Karpas-422 (cell line): Measurements from ENCODE around the gene C14orf132. TPM values are rescaled to one million over a fixed set of nuclear protein-coding genes. Genes with fewer than 3 reads are reported as not detected.
A peak's percentile ranks its signal among the peaks of the same experiment; 100 is the strongest.

Experiments used
- DNase-seq: peaks from one replicate; pipeline ENCODE4 v3.0.0-alpha.2; 2015
- H2AFZ ChIP-seq: fragments of 200-600 bp; sonication (generic); 2 replicates; pipeline ENCODE4 v1.6.1; 2014; ENCODE audit warnings: antibody characterized with exemption, low read length, mixed read lengths
- H3K27ac ChIP-seq: fragments of 200-600 bp; sonication (generic); 2 replicates; pipeline ENCODE4 v1.5.1; 2014; ENCODE audit warnings: mild to moderate bottlenecking, low read length, moderate library complexity
- H3K27me3 ChIP-seq: fragments of 200-600 bp; sonication (generic); 2 replicates; pipeline ENCODE4 v1.6.1; 2014; ENCODE audit warnings: low read length, mixed read lengths
- H3K36me3 ChIP-seq: fragments of 200-600 bp; sonication (generic); 2 replicates; pipeline ENCODE4 v1.6.1; 2014; ENCODE audit warnings: low read length, mixed read lengths; ENCODE audit not compliant: insufficient read depth
- H3K4me1 ChIP-seq: fragments of 200-600 bp; sonication (generic); 2 replicates; pipeline ENCODE4 v1.6.1; 2014; ENCODE audit warnings: mild to moderate bottlenecking, low read length, mixed read lengths
- H3K4me2 ChIP-seq: fragments of 200-600 bp; sonication (generic); 2 replicates; pipeline ENCODE4 v1.6.1; 2014; ENCODE audit warnings: low read length, low read depth, mild to moderate bottlenecking; ENCODE audit not compliant: poor library complexity, severe bottlenecking
- H3K4me3 ChIP-seq: fragments of 200-600 bp; sonication (generic); 2 replicates; pipeline ENCODE4 v1.5.1; 2014; ENCODE audit warnings: mild to moderate bottlenecking, antibody characterized with exemption, low read length, mixed read lengths
- H3K79me2 ChIP-seq: fragments of 200-600 bp; sonication (generic); 2 replicates; pipeline ENCODE4 v1.6.1; 2014; ENCODE audit warnings: mild to moderate bottlenecking, low read length, mixed read lengths
- H3K9ac ChIP-seq: fragments of 200-600 bp; sonication (generic); 2 replicates; pipeline ENCODE4 v1.6.0; 2014; ENCODE audit warnings: low read length
- H3K9me2 ChIP-seq: fragments of 200-600 bp; sonication (generic), shearing (Covaris generic); replicated peaks from 2 replicates; pipeline ENCODE4 v1.6.0; 2014; ENCODE audit warnings: mild to moderate bottlenecking, low read length, moderate library complexity; ENCODE audit not compliant: insufficient read depth
- H3K9me3 ChIP-seq: fragments of 300-700, 200-600 bp; sonication (generic); 2 replicates; pipeline ENCODE4 v1.6.1; 2014; ENCODE audit warnings: low read length, mixed read lengths
- H4K20me1 ChIP-seq: fragments of 200-600 bp; sonication (generic); 2 replicates; pipeline ENCODE4 v1.6.1; 2014; ENCODE audit warnings: mild to moderate bottlenecking, antibody characterized with exemption, low read length, low read depth; ENCODE audit not compliant: insufficient read depth
- total RNA-seq: library from RNA; depleted of rRNA; stranded (reverse); fragments of >200 nt; shearing (Covaris generic); gene quantifications from 2 replicates; pipeline ENCODE4 v1.2.3, GENCODE V29; 2014; ENCODE audit warnings: low replicate concordance

C14orf132 gene
- total RNA-seq, 1 experiment from 2014 or later: 0.07 TPM

- Histone ChIP-seq H3K9me2 (no peaks in the 10 kb centered on the region), H3K27me3 (no peaks in the 10 kb centered on the region), H3K9ac (no peak overlapping the region), H3K4me1 (peaks cover 50% of the 10 kb centered on the region), H2AFZ (no peak overlapping the region), H3K4me3 (no peak overlapping the region), H3K4me2 (peak overlapping the region; percentile 15), H3K79me2 (no peaks in the 10 kb centered on the region), H3K9me3 (no peaks in the 10 kb centered on the region), H3K27ac (no peak overlapping the region), H4K20me1 (no peaks in the 10 kb centered on the region), H3K36me3 (no peaks in the 10 kb centered on the region)
- no peak for DNase-seq
These were observed 7.9 kb downstream of the C14orf132 start for GRCh38 chr14:96047101-96047500.

- no peaks in the 10 kb centered on the region for H4K20me1 ChIP-seq
- no peak overlapping the region for H3K4me3 ChIP-seq
- H3K36me3 ChIP-seq: no peaks in the 10 kb centered on the region
- DNase-seq: no peak
- H3K9me3 ChIP-seq: no peaks in the 10 kb centered on the region
- no peaks in the 10 kb centered on the region for H3K27me3 ChIP-seq
- no peaks in the 10 kb centered on the region for H3K79me2 ChIP-seq
- H3K4me1 ChIP-seq: peaks cover 56% of the 10 kb centered on the region
- no peak overlapping the region for H3K27ac ChIP-seq
- H3K9me2 ChIP-seq: no peaks in the 10 kb centered on the region
- no peak overlapping the region for H3K9ac ChIP-seq
- no peak overlapping the region for H2AFZ ChIP-seq
- H3K4me2 ChIP-seq: no peak overlapping the region
These were observed 10.8 kb downstream of the C14orf132 start for GRCh38 chr14:96049932-96050331.

- Histone ChIP-seq H3K9ac (no peak overlapping the region), H3K27ac (no peak overlapping the region)
These were observed 11.3 kb downstream of the C14orf132 start for GRCh38 chr14:96050482-96050881.

GRCh38 chr14:96051231-96051630 is 12.1 kb downstream of the C14orf132 start:
- DNase-seq: no peak
- Histone ChIP-seq H3K79me2 (no peaks in the 10 kb centered on the region), H3K4me2 (no peak overlapping the region), H3K27ac (no peak overlapping the region), H3K36me3 (no peaks in the 10 kb centered on the region), H3K9me3 (no peaks in the 10 kb centered on the region), H3K9me2 (no peaks in the 10 kb centered on the region), H3K27me3 (no peaks in the 10 kb centered on the region), H3K4me3 (no peak overlapping the region), H4K20me1 (no peaks in the 10 kb centered on the region), H3K4me1 (peaks cover 62% of the 10 kb centered on the region), H3K9ac (no peak overlapping the region), H2AFZ (no peak overlapping the region)

More at GRCh38 chr14:96050482-96050881, 11.3 kb downstream of the C14orf132 start:
- H3K79me2 ChIP-seq: no peaks in the 10 kb centered on the region
- H3K4me2 ChIP-seq: no peak overlapping the region
- no peaks in the 10 kb centered on the region for H3K36me3 ChIP-seq
- no peaks in the 10 kb centered on the region for H3K9me3 ChIP-seq
- no peaks in the 10 kb centered on the region for H4K20me1 ChIP-seq
- H3K4me3 ChIP-seq: no peak overlapping the region
- no peaks in the 10 kb centered on the region for H3K9me2 ChIP-seq
- no peak overlapping the region for H2AFZ ChIP-seq
- DNase-seq: no peak
- no peaks in the 10 kb centered on the region for H3K27me3 ChIP-seq
- H3K4me1 ChIP-seq: peaks cover 61% of the 10 kb centered on the region

GRCh38 chr14:96051642-96052540 is 12.7 kb downstream of the C14orf132 start:
- peak; percentile 94 for DNase-seq

GRCh38 chr14:96052541-96053247 is 13.5 kb downstream of the C14orf132 start:
- H3K4me1 ChIP-seq: peaks cover 62% of the 10 kb centered on the region
- no peaks in the 10 kb centered on the region for H3K27me3 ChIP-seq
- H3K4me2 ChIP-seq: no peak overlapping the region
- no peaks in the 10 kb centered on the region for H4K20me1 ChIP-seq
- no peaks in the 10 kb centered on the region for H3K36me3 ChIP-seq
- no peaks in the 10 kb centered on the region for H3K9me2 ChIP-seq
- no peak overlapping the region for H3K27ac ChIP-seq
- H3K9me3 ChIP-seq: no peaks in the 10 kb centered on the region
- no peak overlapping the region for H3K9ac ChIP-seq
- H3K4me3 ChIP-seq: no peak overlapping the region
- no peaks in the 10 kb centered on the region for H3K79me2 ChIP-seq
- no peak for DNase-seq
- H2AFZ ChIP-seq: no peak overlapping the region

More at GRCh38 chr14:96051642-96052540, 12.7 kb downstream of the C14orf132 start:
- Histone ChIP-seq H2AFZ (no peak overlapping the region), H3K27me3 (no peaks in the 10 kb centered on the region), H3K9ac (no peak overlapping the region), H3K36me3 (no peaks in the 10 kb centered on the region), H3K9me2 (no peaks in the 10 kb centered on the region), H3K4me1 (peaks cover 62% of the 10 kb centered on the region), H3K9me3 (no peaks in the 10 kb centered on the region), H3K27ac (no peak overlapping the region), H3K79me2 (no peaks in the 10 kb centered on the region), H3K4me2 (no peak overlapping the region), H4K20me1 (no peaks in the 10 kb centered on the region), H3K4me3 (no peak overlapping the region)

- H3K4me1 ChIP-seq: peaks cover 67% of the 10 kb centered on the region
- H3K27ac ChIP-seq: no peak overlapping the region
- H3K4me3 ChIP-seq: no peak overlapping the region
- no peaks in the 10 kb centered on the region for H3K79me2 ChIP-seq
- H3K9me2 ChIP-seq: no peaks in the 10 kb centered on the region
- H3K36me3 ChIP-seq: no peaks in the 10 kb centered on the region
- DNase-seq: no peak
- no peaks in the 10 kb centered on the region for H3K27me3 ChIP-seq
- H4K20me1 ChIP-seq: no peaks in the 10 kb centered on the region
- no peak overlapping the region for H3K9ac ChIP-seq
- H3K9me3 ChIP-seq: no peaks in the 10 kb centered on the region
- H2AFZ ChIP-seq: no peak overlapping the region
- H3K4me2 ChIP-seq: no peak overlapping the region
These were observed 14.1 kb downstream of the C14orf132 start for GRCh38 chr14:96053248-96053599.

- peak; percentile 55 for DNase-seq
- Histone ChIP-seq H3K4me3 (no peak overlapping the region), H3K36me3 (no peaks in the 10 kb centered on the region), H3K4me1 (peaks cover 72% of the 10 kb centered on the region), H3K9ac (no peak overlapping the region), H3K9me2 (no peaks in the 10 kb centered on the region), H4K20me1 (no peaks in the 10 kb centered on the region), H2AFZ (no peak overlapping the region), H3K27me3 (no peaks in the 10 kb centered on the region), H3K79me2 (no peaks in the 10 kb centered on the region), H3K4me2 (no peak overlapping the region), H3K27ac (no peak overlapping the region), H3K9me3 (no peaks in the 10 kb centered on the region)
These were observed 14.6 kb downstream of the C14orf132 start for GRCh38 chr14:96053600-96054381.
